Erythroblast (primary cell): ENCODE results near the gene DBH.

Experiments used
- GATA1 ChIP-seq: IDR thresholded peaks from 2 replicates; pipeline ENCODE4 v1.6.1; 2011; ENCODE audit warnings: low read depth, mild to moderate bottlenecking, control low read depth, low read length, moderate library complexity
- POLR2A ChIP-seq: IDR thresholded peaks from 2 replicates; pipeline ENCODE4 v1.6.1; 2011; ENCODE audit warnings: mild to moderate bottlenecking, low read length

DNA sequence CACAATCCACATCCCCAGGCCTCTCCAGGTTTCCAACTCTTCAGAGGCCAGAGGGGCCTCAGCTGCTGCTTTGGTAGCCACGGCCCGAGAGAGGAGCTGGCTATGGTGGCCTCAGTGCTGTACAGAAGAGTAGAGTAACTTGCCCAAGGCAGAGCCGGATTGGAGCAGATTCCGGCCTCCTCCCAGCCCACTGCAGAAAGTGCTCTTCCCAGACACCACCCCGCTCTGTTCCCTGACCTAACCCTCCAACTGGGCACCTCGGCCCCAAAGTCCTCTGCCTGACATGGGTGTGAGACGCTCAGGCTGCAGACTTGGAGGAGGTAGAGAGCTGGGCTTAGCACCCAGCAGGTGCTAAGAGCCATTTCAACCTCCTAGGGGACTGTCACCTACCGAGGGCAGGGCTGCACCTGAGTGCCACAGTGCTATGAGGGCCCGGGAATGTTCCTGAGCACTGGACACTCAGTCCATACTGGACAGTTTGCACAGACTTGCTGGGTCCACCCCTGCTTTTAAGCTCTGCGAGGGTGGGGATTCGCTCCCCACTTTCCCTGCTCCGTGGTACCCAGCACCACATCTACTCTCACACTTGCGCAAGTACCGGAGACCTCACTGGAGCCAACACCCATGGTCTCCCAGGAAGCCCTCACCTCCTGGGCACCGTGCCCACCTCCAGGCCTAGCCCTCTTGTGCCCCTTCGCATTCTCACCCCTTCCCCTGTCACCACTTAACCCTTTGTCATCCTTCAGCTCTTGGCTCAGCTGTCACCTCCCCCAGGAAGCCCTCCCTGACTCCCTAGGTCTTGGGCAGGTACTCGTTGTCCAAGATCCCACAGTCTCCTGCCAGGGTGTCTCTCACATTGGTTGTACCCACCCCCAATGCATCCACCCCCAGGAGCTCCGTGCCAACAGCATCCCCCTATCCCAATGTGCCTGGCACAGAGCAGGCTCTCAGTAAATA is 49.8 kb downstream of the DBH start:
- no peak for TF ChIP-seq POLR2A
- no peak for TF ChIP-seq GATA1
